HG03103 (cell line): ENCODE results near the gene KCNAB2.

ENCODE experiments used
- ATAC-seq: cut with Tn5 transposase; IDR thresholded peaks from one replicate; pipeline ENCODE4 v1.9.1; 2021; ENCODE audit warnings: low read depth; ENCODE audit not compliant: unreplicated experiment

KCNAB2 gene

GRCh38 chr1:6029351-6029750 lies 16.3 kb upstream of the KCNAB2 start:
- no peak for ATAC-seq

GRCh38 chr1:6030132-6030531 lies 15.6 kb upstream of the KCNAB2 start:
- no peak for ATAC-seq

GRCh38 chr1:6030547-6031261 lies 15.0 kb upstream of the KCNAB2 start:
- no peak for ATAC-seq

- no peak for ATAC-seq
These were observed 12.6 kb upstream of the KCNAB2 start for GRCh38 chr1:6033124-6033523.

- no peak for ATAC-seq
These were observed 11.5 kb upstream of the KCNAB2 start for GRCh38 chr1:6033986-6034749.

- no peak for ATAC-seq
These were observed 11.0 kb upstream of the KCNAB2 start for GRCh38 chr1:6034750-6035096.

GRCh38 chr1:6035303-6035702 lies 10.4 kb upstream of the KCNAB2 start:
- no peak for ATAC-seq

- ATAC-seq: no peak
These were observed 10.0 kb upstream of the KCNAB2 start for GRCh38 chr1:6035719-6036118.

- ATAC-seq: no peak
These were observed 8.3 kb upstream of the KCNAB2 start for GRCh38 chr1:6037338-6037762.

- ATAC-seq: no peak
These were observed 7.1 kb upstream of the KCNAB2 start for GRCh38 chr1:6038603-6039002.

- no peak for ATAC-seq
These were observed 6.7 kb upstream of the KCNAB2 start for GRCh38 chr1:6039031-6039430.

GRCh38 chr1:6040444-6040843 lies 5.2 kb upstream of the KCNAB2 start:
- ATAC-seq: no peak

- ATAC-seq: no peak
These were observed 4.8 kb upstream of the KCNAB2 start for GRCh38 chr1:6040861-6041415.

GRCh38 chr1:6041432-6042062 lies 4.1 kb upstream of the KCNAB2 start:
- no peak for ATAC-seq

GRCh38 chr1:6043561-6043960 lies 2.1 kb upstream of the KCNAB2 start:
- no peak for ATAC-seq

GRCh38 chr1:6044481-6045109 lies 1.1 kb upstream of the KCNAB2 start:
- ATAC-seq: no peak

GRCh38 chr1:6045110-6045502 lies 582 bp upstream of the KCNAB2 start:
- ATAC-seq: no peak

GRCh38 chr1:6046279-6046678 lies 591 bp downstream of the KCNAB2 start:
- ATAC-seq: no peak

- no peak for ATAC-seq
These were observed 2.6 kb downstream of the KCNAB2 start for GRCh38 chr1:6048179-6048867.

- no peak for ATAC-seq
These were observed 3.7 kb downstream of the KCNAB2 start for GRCh38 chr1:6049419-6049818.
